Fibroblast of pulmonary artery (primary cell): ENCODE data around the gene COL13A1.

Experiments used
- DNase-seq: peaks from one replicate; pipeline ENCODE4 v3.0.0-alpha.2; 2010; ENCODE audit warnings: low read depth
- H3K4me3 ChIP-seq: replicated peaks from 2 replicates; pipeline ENCODE4 v1.5.1; 2011; ENCODE audit warnings: low read depth, mild to moderate bottlenecking, control low read depth, low read length, moderate library complexity
- TF ChIP-seq, protein P1 (sequence below): IDR thresholded peaks from 2 replicates; pipeline ENCODE4 v1.5.1; 2011; ENCODE audit warnings: mild to moderate bottlenecking, control low read depth, low read length, inconsistent platforms; ENCODE audit errors: missing control alignments

COL13A1 gene

GRCh38 chr10:69979174-69979573 lies 177.5 kb downstream of the COL13A1 start:
- TF ChIP-seq, protein P1, sequence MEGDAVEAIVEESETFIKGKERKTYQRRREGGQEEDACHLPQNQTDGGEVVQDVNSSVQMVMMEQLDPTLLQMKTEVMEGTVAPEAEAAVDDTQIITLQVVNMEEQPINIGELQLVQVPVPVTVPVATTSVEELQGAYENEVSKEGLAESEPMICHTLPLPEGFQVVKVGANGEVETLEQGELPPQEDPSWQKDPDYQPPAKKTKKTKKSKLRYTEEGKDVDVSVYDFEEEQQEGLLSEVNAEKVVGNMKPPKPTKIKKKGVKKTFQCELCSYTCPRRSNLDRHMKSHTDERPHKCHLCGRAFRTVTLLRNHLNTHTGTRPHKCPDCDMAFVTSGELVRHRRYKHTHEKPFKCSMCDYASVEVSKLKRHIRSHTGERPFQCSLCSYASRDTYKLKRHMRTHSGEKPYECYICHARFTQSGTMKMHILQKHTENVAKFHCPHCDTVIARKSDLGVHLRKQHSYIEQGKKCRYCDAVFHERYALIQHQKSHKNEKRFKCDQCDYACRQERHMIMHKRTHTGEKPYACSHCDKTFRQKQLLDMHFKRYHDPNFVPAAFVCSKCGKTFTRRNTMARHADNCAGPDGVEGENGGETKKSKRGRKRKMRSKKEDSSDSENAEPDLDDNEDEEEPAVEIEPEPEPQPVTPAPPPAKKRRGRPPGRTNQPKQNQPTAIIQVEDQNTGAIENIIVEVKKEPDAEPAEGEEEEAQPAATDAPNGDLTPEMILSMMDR: no peak
- no peak for DNase-seq

DNA sequence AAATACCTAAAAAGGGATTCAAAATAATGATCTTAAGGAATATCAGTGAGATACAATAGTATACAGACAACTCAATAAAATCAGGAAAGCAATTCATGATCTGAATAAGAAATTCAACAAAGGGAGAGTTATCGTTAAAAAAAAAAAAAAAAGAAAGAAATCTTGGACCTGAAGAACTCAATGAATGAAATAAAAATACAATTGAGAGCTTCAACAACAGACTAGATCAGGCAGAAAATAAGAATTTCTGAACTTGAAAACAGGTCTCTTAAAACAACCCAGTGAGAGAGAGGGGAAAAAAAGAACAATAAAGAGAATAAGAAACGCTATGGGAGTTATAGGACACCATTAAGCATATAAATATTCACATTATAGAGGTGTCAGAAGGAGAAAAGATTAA lies 179.0 kb downstream of the COL13A1 start:
- no peak overlapping the region for H3K4me3 ChIP-seq
- DNase-seq: no peak
- TF ChIP-seq, protein P1: no peak

More at GRCh38 chr10:69979174-69979573, 177.5 kb downstream of the COL13A1 start:
- no peak overlapping the region for H3K4me3 ChIP-seq

GRCh38 chr10:69988094-69988493 lies 186.4 kb downstream of the COL13A1 start:
- TF ChIP-seq, protein P1: no peak
- DNase-seq: no peak
- H3K4me3 ChIP-seq: no peak overlapping the region

- no peak for DNase-seq
These were observed 189.4 kb downstream of the COL13A1 start for GRCh38 chr10:69991151-69991550.

GRCh38 chr10:69994262-69994661 lies 192.6 kb downstream of the COL13A1 start:
- no peak overlapping the region for H3K4me3 ChIP-seq
- peak; percentile 62 for DNase-seq
- TF ChIP-seq, protein P1: no peak

More at GRCh38 chr10:69991151-69991550, 189.4 kb downstream of the COL13A1 start:
- TF ChIP-seq, protein P1: no peak
- no peak overlapping the region for H3K4me3 ChIP-seq

- no peak for DNase-seq
- TF ChIP-seq, protein P1: no peak
- H3K4me3 ChIP-seq: no peak overlapping the region
These were observed 194.9 kb downstream of the COL13A1 start for GRCh38 chr10:69996611-69997010.

GRCh38 chr10:70000262-70000661 lies 198.6 kb downstream of the COL13A1 start:
- H3K4me3 ChIP-seq: no peak overlapping the region
- TF ChIP-seq, protein P1: no peak
- no peak for DNase-seq
